Endodermal cell (in vitro differentiated cells): Measurements from ENCODE around the gene RAMACL. TPM values are rescaled to one million over a fixed set of nuclear protein-coding genes. Genes with fewer than 3 reads are reported as not detected.
"Not testable (repeated sequence)": the region's sequence is repeated elsewhere in the genome, so short reads cannot be mapped to it uniquely, and the experiment has no call there.

ENCODE experiments used
- DNase-seq: peaks from one replicate; pipeline ENCODE4 v3.0.0-alpha.2; 2017
- H3K27ac ChIP-seq: 2 replicates; pipeline ENCODE4 v1.5.1; 2013; ENCODE audit warnings: mild to moderate bottlenecking, low read depth, low read length, moderate library complexity
- H3K27me3 ChIP-seq: 2 replicates; pipeline ENCODE4 v1.6.1; 2013; ENCODE audit warnings: mild to moderate bottlenecking, low read length, moderate library complexity; ENCODE audit not compliant: insufficient read depth, control insufficient read depth, poor library complexity, severe bottlenecking
- H3K36me3 ChIP-seq: 2 replicates; pipeline ENCODE4 v1.7.0; 2013; ENCODE audit warnings: mild to moderate bottlenecking, low read length, moderate library complexity; ENCODE audit not compliant: control insufficient read depth, insufficient read depth
- H3K4me1 ChIP-seq: one replicate; pipeline ENCODE4 v1.7.0; 2013; ENCODE audit warnings: low read length; ENCODE audit not compliant: control insufficient read depth, insufficient read depth
- H3K4me3 ChIP-seq: 2 replicates; pipeline ENCODE4 v1.5.1; 2013; ENCODE audit warnings: mild to moderate bottlenecking, low read length, moderate library complexity
- H3K9ac ChIP-seq: 2 replicates; pipeline ENCODE4 v1.6.1; 2013; ENCODE audit warnings: mild to moderate bottlenecking, low read length, moderate library complexity; ENCODE audit not compliant: poor library complexity, severe bottlenecking; ENCODE audit errors: extremely low read depth
- H3K9me3 ChIP-seq: 2 replicates; pipeline ENCODE4 v1.6.1; 2013; ENCODE audit warnings: mild to moderate bottlenecking, low read length, moderate library complexity; ENCODE audit not compliant: control insufficient read depth
- H3K27ac Mint-ChIP-seq: 2 replicates; pipeline ENCODE4 v1.8.0; 2020; ENCODE audit warnings: mixed read lengths
- H3K27me3 Mint-ChIP-seq: 2 replicates; pipeline ENCODE4 v1.8.0; 2021; ENCODE audit warnings: mild to moderate bottlenecking, mixed read lengths; ENCODE audit not compliant: insufficient read depth
- H3K36me3 Mint-ChIP-seq: 2 replicates; pipeline ENCODE4 v1.8.0; 2020; ENCODE audit warnings: low read depth, mixed read lengths
- H3K4me1 Mint-ChIP-seq: 2 replicates; pipeline ENCODE4 v1.8.0; 2020; ENCODE audit warnings: mixed read lengths
- H3K4me3 Mint-ChIP-seq: 2 replicates; pipeline ENCODE4 v1.8.0; 2020; ENCODE audit warnings: mild to moderate bottlenecking, moderate library complexity, mixed read lengths
- H3K9me3 Mint-ChIP-seq: 2 replicates; pipeline ENCODE4 v1.8.0; 2020; ENCODE audit warnings: mild to moderate bottlenecking, mixed read lengths
- WGBS, 2 experiments: methylation state at CpG; one replicate each; pipeline versions ENCODE4 v1.1.5 to v1.1.7; 2013; ENCODE audit warnings: missing lambda C conversion rate in 2 of 2, mixed read lengths in 1 of 2; ENCODE audit not compliant: insufficient coverage in 1 of 2, insufficient read length in 1 of 2; 5-methylcytosine and 5-hydroxymethylcytosine counted together
- long read RNA-seq, 4 experiments: library from polyadenylated mRNA in 2 of 4; library from RNA in 1 of 4; library from capped mRNA in 1 of 4; stranded (forward) in 3 of 4; unstranded in 1 of 4; transcript quantifications; one replicate each; pipeline ENCODE4 v2.0.0, GENCODE V29; 2020 to 2021; ENCODE audit warnings: inconsistent platforms in 1 of 4
- polyA plus RNA-seq, 2 experiments: library from polyadenylated mRNA; stranded (reverse); fragments of 50-300 nt; gene quantifications; one replicate each; pipeline ENCODE4 v1.2.3, GENCODE V29; 2013
- total RNA-seq, 2 donors: library from RNA; stranded (reverse); fragmentation: NEBNext Ultra II Directional in 1 of 2; extraction: Animal tissue kit (Norgen Biotek cat#: 25700) in 1 of 2; gene quantifications; 2 replicates in 1 of 2; 3 replicates in 1 of 2; pipeline ENCODE4 v1.2.1, GENCODE V29; 2021
- TF ChIP-seq, protein P1 (sequence below): fragments of 200-600 bp; sonication (generic); conservative IDR thresholded peaks from 2 replicates; pipeline ENCODE4 v1.5.0; 2021; ENCODE audit warnings: antibody characterized with exemption, mild to moderate bottlenecking

RAMACL gene
- total RNA-seq: 1 to 10 TPM in 1 of 2 donors, under 1 TPM in 1; 0.80 to 2.5 TPM
- polyA plus RNA-seq (2013, experiment 1 of 2): 0.11 TPM
- polyA plus RNA-seq (2013, experiment 2 of 2): 0.33 TPM
- long read RNA-seq, experiment 1, partial matches to known transcripts: 0 of 3 reads
- long read RNA-seq, experiment 1, other reads (novel, unspliced or antisense): 0 of 3 reads
- long read RNA-seq, experiment 2, transcript RAMACL-201 (1 exons, 1,991 nt): major isoform, 34 of 34 reads
- long read RNA-seq, experiment 2, partial matches to known transcripts: 0 of 34 reads
- long read RNA-seq, experiment 2, other reads (novel, unspliced or antisense): 0 of 34 reads
- long read RNA-seq, experiment 3: 0 reads
- long read RNA-seq, experiment 4, transcript RAMACL-201 (1 exons, 1,991 nt): major isoform, 57 of 57 reads
- long read RNA-seq, experiment 4, partial matches to known transcripts: 0 of 57 reads
- long read RNA-seq, experiment 4, other reads (novel, unspliced or antisense): 0 of 57 reads

DNA sequence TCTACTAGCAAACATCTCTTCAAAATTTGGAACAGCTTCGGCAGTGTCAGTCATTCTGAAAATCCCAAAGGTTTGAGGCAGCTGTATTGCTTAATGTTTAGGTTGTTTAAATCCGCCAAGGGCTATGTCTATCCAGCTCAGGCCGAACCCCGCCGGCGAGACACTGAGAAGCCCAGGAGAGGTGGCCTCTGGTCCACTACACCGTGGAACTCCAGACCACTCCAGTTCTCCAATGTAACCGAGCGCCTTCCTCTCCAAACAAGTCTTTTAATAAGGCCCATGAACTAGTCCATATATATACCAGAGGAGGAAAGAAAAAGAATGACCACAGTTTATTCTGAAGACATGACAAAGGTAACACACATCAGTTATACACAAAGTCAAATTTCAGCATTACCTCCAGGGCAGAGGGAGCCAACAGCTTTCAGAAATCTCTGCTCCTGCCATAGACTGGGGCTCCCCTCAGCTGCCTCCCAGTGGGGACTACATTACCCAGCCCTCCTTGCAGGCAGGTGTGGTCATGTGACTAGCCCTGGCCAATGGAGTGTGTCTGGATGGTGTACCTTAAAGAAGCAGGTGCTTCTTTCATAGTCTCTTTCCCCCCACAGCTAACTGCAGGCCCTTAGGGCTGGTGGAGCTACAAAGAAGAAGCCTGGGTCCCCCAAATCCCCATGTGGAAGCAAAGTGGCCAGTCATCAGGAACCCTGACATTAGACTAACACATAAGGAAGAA, at the start of gene RAMACL:
TSS of gene RAMACL (minus strand) at position 255 of the 733 bp plus-strand sequence. CDS start at position 54, 201 bp downstream.
- Mint-ChIP-seq H3K4me1 (peaks cover 3% of the 10 kb centered on the region), H3K27me3 (no peaks in the 10 kb centered on the region), H3K27ac (peak within 1 kb of the TSS; percentile 26), H3K9me3 (no peaks in the 10 kb centered on the region), H3K4me3 (no peak within 1 kb of the TSS), H3K36me3 (no peaks in the 10 kb centered on the region)
- Histone ChIP-seq H3K9me3 (no peaks in the 10 kb centered on the region), H3K4me1 (no peaks in the 10 kb centered on the region), H3K9ac (no peak within 1 kb of the TSS), H3K27me3 (no peaks in the 10 kb centered on the region), H3K36me3 (no peaks in the 10 kb centered on the region), H3K27ac (peak within 1 kb of the TSS; percentile 77), H3K4me3 (no peak within 1 kb of the TSS)
- 98 to 100% methylated on average over 1 to 9 of the region's 9 CpGs for WGBS, 2 experiments
- TF ChIP-seq, protein P1, sequence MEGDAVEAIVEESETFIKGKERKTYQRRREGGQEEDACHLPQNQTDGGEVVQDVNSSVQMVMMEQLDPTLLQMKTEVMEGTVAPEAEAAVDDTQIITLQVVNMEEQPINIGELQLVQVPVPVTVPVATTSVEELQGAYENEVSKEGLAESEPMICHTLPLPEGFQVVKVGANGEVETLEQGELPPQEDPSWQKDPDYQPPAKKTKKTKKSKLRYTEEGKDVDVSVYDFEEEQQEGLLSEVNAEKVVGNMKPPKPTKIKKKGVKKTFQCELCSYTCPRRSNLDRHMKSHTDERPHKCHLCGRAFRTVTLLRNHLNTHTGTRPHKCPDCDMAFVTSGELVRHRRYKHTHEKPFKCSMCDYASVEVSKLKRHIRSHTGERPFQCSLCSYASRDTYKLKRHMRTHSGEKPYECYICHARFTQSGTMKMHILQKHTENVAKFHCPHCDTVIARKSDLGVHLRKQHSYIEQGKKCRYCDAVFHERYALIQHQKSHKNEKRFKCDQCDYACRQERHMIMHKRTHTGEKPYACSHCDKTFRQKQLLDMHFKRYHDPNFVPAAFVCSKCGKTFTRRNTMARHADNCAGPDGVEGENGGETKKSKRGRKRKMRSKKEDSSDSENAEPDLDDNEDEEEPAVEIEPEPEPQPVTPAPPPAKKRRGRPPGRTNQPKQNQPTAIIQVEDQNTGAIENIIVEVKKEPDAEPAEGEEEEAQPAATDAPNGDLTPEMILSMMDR: no peak
- DNase-seq: peak; percentile 87

DNA sequence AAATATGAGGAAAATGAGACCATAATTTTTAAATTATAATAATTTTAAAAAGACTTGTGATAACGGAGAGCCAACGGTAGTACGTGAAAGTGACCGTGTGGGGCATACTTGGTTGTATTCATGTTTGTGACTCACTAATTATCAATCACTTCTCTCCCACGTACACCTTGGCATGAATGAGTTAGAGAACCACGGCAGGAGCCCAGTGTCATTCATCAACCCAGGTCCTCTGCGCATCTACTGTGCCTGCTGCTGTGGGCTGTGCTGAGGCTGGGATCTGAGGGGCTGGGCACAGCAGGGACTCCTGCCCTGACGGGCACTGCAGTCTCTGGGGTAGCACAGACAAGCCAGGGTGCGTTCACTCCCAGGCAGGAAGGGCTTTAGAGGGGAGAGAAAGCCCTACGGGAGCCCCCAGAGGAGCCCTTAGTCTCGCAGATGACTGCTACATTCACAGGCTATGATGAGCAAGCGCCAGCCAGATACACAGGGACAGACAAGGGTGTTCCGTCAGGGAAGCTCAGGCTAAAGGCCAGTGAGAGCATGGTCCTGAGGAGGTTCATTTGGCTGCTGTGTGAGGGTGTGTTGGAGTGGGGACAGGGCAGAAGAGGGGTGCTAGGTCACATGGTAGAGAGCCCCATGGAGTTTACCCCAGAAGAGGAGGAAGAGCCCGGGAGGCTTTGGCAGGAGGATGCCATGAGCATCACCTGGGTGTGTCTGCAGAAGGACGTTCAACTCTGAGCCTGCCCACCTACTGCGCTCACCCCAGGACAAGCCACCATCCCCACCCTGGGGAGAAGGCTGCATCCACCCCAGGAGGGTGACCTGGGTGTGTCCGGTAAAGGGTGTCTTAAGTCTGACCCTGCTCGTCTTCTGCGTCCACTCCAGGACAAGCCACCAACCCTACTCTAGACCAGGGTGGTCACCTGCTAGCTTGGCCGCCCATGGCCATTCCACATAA, 48.8 kb upstream of the RAMACL start:
- no peaks in the 10 kb centered on the region for H3K36me3 ChIP-seq
- Mint-ChIP-seq H3K27ac (no peak overlapping the region), H3K36me3 (no peaks in the 10 kb centered on the region), H3K27me3 (peaks cover 10% of the 10 kb centered on the region), H3K4me3 (no peak overlapping the region), H3K4me1 (peaks cover 14% of the 10 kb centered on the region), H3K9me3 (no peaks in the 10 kb centered on the region)
- peak; percentile 40 for DNase-seq
- no peak overlapping the region for H3K27ac ChIP-seq
- H3K27me3 ChIP-seq: peaks cover 11% of the 10 kb centered on the region
- H3K9me3 ChIP-seq: no peaks in the 10 kb centered on the region
- no peak overlapping the region for H3K4me3 ChIP-seq
- 89 to 91% methylated on average over 9 to 19 of the region's 20 CpGs for WGBS, 2 experiments
- TF ChIP-seq, protein P1: no peak
- no peak overlapping the region for H3K9ac ChIP-seq
- peaks cover 7% of the 10 kb centered on the region for H3K4me1 ChIP-seq

DNA sequence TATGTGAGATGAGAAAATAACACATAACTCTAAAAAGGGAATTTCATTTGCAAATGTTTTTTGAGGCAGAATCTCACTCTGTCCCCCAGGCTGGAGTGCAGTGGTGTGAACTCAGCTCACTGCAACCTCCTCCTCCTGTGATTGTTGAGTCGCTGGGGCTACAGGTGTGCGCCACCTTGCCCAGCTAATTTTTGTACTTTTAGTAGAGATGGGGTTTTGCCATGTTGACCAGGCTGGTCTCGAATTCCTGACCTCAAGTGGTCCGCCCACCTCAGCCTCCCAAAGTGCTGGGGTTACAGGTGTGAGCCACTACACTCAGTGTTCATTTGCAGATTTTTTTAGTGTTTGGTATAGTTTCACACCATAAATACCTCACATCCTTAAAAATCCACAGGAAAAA, 48.1 kb upstream of the RAMACL start:
- WGBS, 2 experiments: 94 to 97% methylated on average over 3 to 4 of the region's 4 CpGs

More for the DNA sequence above, 48.1 kb upstream of the RAMACL start:
- H3K9me3 Mint-ChIP-seq, H3K36me3 ChIP-seq, H3K4me3 Mint-ChIP-seq, H3K9ac ChIP-seq, H3K4me3 ChIP-seq, H3K9me3 ChIP-seq, H3K27ac Mint-ChIP-seq, H3K27ac ChIP-seq, H3K4me1 ChIP-seq, H3K36me3 Mint-ChIP-seq: not testable (repeated sequence)
- peak; percentile 9 for DNase-seq
- peaks cover 18% of the 10 kb centered on the region for H3K27me3 ChIP-seq
- peaks cover 14% of the 10 kb centered on the region for H3K4me1 Mint-ChIP-seq
- peaks cover 17% of the 10 kb centered on the region for H3K27me3 Mint-ChIP-seq
